GM23338 (cell line): ENCODE results near the gene OR14C36. TPM values are rescaled to one million over a fixed set of nuclear protein-coding genes. Genes with fewer than 3 reads are reported as not detected.

Experiments
- ATAC-seq: fragments of 200-7000 bp; cut with Tn5 transposase; 3 replicates; pipeline ENCODE4 v1.9.1; 2020
- DNase-seq: peaks from one replicate; pipeline ENCODE4 v3.0.0-alpha.2; 2015; ENCODE audit warnings: low spot score
- H2AFZ ChIP-seq: fragments of 200-600 bp; sonication (generic); 2 replicates; pipeline ENCODE4 v1.8.0; 2016; ENCODE audit warnings: antibody characterized with exemption, mild to moderate bottlenecking, moderate library complexity
- H3F3A ChIP-seq: fragments of 200-600 bp; sonication (generic); replicated peaks from 2 replicates; pipeline ENCODE4 v1.8.0; 2017; ENCODE audit warnings: antibody characterized with exemption, mixed run types, low read depth
- H3K27ac ChIP-seq: fragments of 200-600 bp; sonication (generic); 2 replicates; pipeline ENCODE4 v1.6.1; 2016; ENCODE audit warnings: low read depth
- H3K27me3 ChIP-seq: fragments of 200-600 bp; sonication (generic); 2 replicates; pipeline ENCODE4 v1.8.0; 2016; ENCODE audit warnings: mild to moderate bottlenecking, mixed run types, moderate library complexity; ENCODE audit not compliant: insufficient read depth
- H3K36me3 ChIP-seq: fragments of 200-600 bp; sonication (generic); 2 replicates; pipeline ENCODE4 v1.8.0; 2016; ENCODE audit warnings: mild to moderate bottlenecking; ENCODE audit not compliant: insufficient read depth
- H3K4me1 ChIP-seq: fragments of 200-600 bp; sonication (generic); 2 replicates; pipeline ENCODE4 v1.8.0; 2016; ENCODE audit warnings: mild to moderate bottlenecking, moderate library complexity; ENCODE audit not compliant: insufficient read depth
- H3K4me2 ChIP-seq: fragments of 200-600 bp; sonication (generic); 2 replicates; pipeline ENCODE4 v1.7.1; 2017; ENCODE audit warnings: mixed run types
- H3K4me3 ChIP-seq: fragments of 200-600 bp; sonication (generic); 2 replicates; pipeline ENCODE4 v1.6.1; 2016; ENCODE audit warnings: mixed run types
- H3K79me2 ChIP-seq: fragments of 200-600 bp; sonication (generic); replicated peaks from 2 replicates; pipeline ENCODE4 v1.8.0; 2017; ENCODE audit warnings: mild to moderate bottlenecking; ENCODE audit not compliant: insufficient read depth
- H3K9me2 ChIP-seq: fragments of 200-600 bp; sonication (generic); 2 replicates; pipeline ENCODE4 v1.8.0; 2017; ENCODE audit not compliant: insufficient read depth
- H4K20me1 ChIP-seq: fragments of 200-600 bp; sonication (generic); replicated peaks from 2 replicates; pipeline ENCODE4 v1.8.0; 2017; ENCODE audit warnings: mild to moderate bottlenecking; ENCODE audit not compliant: insufficient read depth
- H3K27ac Mint-ChIP-seq: 2 replicates; pipeline ENCODE4 v1.8.0; 2020; ENCODE audit warnings: inconsistent platforms, mild to moderate bottlenecking, moderate library complexity, mixed read lengths
- H3K27me3 Mint-ChIP-seq: 3 replicates; pipeline ENCODE4 v1.8.0; 2022; ENCODE audit warnings: low read depth, mild to moderate bottlenecking, moderate library complexity, mixed read lengths, inconsistent platforms; ENCODE audit not compliant: insufficient read depth, poor library complexity
- H3K36me3 Mint-ChIP-seq: 3 replicates; pipeline ENCODE4 v1.8.0; 2021; ENCODE audit warnings: low read depth, mild to moderate bottlenecking, inconsistent platforms, moderate library complexity, mixed read lengths
- H3K4me1 Mint-ChIP-seq: 3 replicates; pipeline ENCODE4 v1.8.0; 2020; ENCODE audit warnings: mild to moderate bottlenecking, inconsistent platforms, mixed read lengths
- H3K4me3 Mint-ChIP-seq: 3 replicates; pipeline ENCODE4 v1.8.0; 2021; ENCODE audit warnings: moderate library complexity, mild to moderate bottlenecking, inconsistent platforms, mixed read lengths
- H3K9me3 Mint-ChIP-seq: 3 replicates; pipeline ENCODE4 v1.8.0; 2020; ENCODE audit warnings: moderate library complexity, mild to moderate bottlenecking, inconsistent platforms, mixed read lengths
- CREB1 ChIP-seq: fragments of 250-450 bp; sonication (Bioruptor Pico); IDR thresholded peaks from 2 replicates; pipeline ENCODE4 v1.5.0; 2020; ENCODE audit warnings: low read depth, mild to moderate bottlenecking, moderate library complexity
- CTCF ChIP-seq, 2 experiments: fragments of 200-600 bp in 1 of 2; sonication (generic) in 1 of 2; conservative IDR thresholded peaks; 2 replicates each; pipeline versions ENCODE4 v1.5.1 to v1.6.1; 2016 to 2017; ENCODE audit warnings: antibody characterized with exemption in 2 of 2, low read depth in 2 of 2, mild to moderate bottlenecking in 2 of 2, moderate library complexity in 1 of 2
- ETS1 ChIP-seq: IDR thresholded peaks from 2 replicates; pipeline ENCODE4 v1.6.1; 2016; ENCODE audit warnings: antibody characterized with exemption
- EZH2 ChIP-seq: fragments of 200-600 bp; sonication (generic); IDR thresholded peaks from one replicate; pipeline ENCODE4 v1.8.0; 2017; ENCODE audit warnings: antibody characterized with exemption, mild to moderate bottlenecking, low read depth; ENCODE audit not compliant: unreplicated experiment
- EZH2phosphoT487 ChIP-seq: fragments of 200-600 bp; sonication (generic); IDR thresholded peaks from one replicate; pipeline ENCODE4 v1.8.1; 2018; ENCODE audit warnings: antibody characterized with exemption; ENCODE audit not compliant: unreplicated experiment
- JUNB ChIP-seq: IDR thresholded peaks from one replicate; pipeline ENCODE4 v1.6.1; 2016; ENCODE audit warnings: antibody characterized with exemption; ENCODE audit not compliant: unreplicated experiment
- NANOG ChIP-seq: IDR thresholded peaks from 2 replicates; pipeline ENCODE4 v1.6.1; 2016; ENCODE audit warnings: antibody characterized with exemption, borderline replicate concordance
- POLR2AphosphoS5 ChIP-seq: IDR thresholded peaks from 2 replicates; pipeline ENCODE4 v1.6.1; 2016; ENCODE audit warnings: antibody characterized with exemption, low read depth
- STAT1 ChIP-seq: IDR thresholded peaks from one replicate; pipeline ENCODE4 v1.6.1; 2016; ENCODE audit warnings: antibody characterized with exemption; ENCODE audit not compliant: unreplicated experiment
- ZNF114 ChIP-seq: fragments of 250-450 bp; sonication (Bioruptor Pico); IDR thresholded peaks from 2 replicates; pipeline ENCODE4 v1.5.0; 2020; ENCODE audit warnings: mild to moderate bottlenecking, moderate library complexity
- ZNF331 ChIP-seq: fragments of 250-450 bp; sonication (Bioruptor Pico); IDR thresholded peaks from 2 replicates; pipeline ENCODE4 v1.5.0; 2020; ENCODE audit warnings: low read depth, mild to moderate bottlenecking, moderate library complexity
- long read RNA-seq: library from polyadenylated mRNA; unstranded; transcript quantifications from one replicate; pipeline ENCODE4 v2.0.0, GENCODE V29; 2020; ENCODE audit not compliant: unreplicated experiment
- polyA plus RNA-seq: library from polyadenylated mRNA; unstranded; fragments of >200 nt; fragmentation: Nextera tagmentation; extraction: Ambion mirVana; gene quantifications from 2 replicates; pipeline ENCODE4 v1.2.1, GENCODE V29; 2016
- total RNA-seq: library from RNA; depleted of rRNA; stranded (reverse); fragments of >200 nt; shearing (Covaris generic); gene quantifications from 2 replicates; pipeline ENCODE4 v1.2.3, GENCODE V29; 2014; rRNA removed
- TF ChIP-seq, protein P1 (sequence below): fragments of 250-450 bp; sonication (Bioruptor Pico); IDR thresholded peaks from 2 replicates; pipeline ENCODE4 v1.5.0; 2020; ENCODE audit warnings: mild to moderate bottlenecking, moderate library complexity
- TF ChIP-seq, protein P2 (sequence below): IDR thresholded peaks from one replicate; pipeline ENCODE4 v1.6.1; 2018; ENCODE audit warnings: antibody characterized with exemption; ENCODE audit not compliant: unreplicated experiment

The OR14C36 gene, protein sequence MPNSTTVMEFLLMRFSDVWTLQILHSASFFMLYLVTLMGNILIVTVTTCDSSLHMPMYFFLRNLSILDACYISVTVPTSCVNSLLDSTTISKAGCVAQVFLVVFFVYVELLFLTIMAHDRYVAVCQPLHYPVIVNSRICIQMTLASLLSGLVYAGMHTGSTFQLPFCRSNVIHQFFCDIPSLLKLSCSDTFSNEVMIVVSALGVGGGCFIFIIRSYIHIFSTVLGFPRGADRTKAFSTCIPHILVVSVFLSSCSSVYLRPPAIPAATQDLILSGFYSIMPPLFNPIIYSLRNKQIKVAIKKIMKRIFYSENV
- total RNA-seq, result not detected in 2 replicates
- not detected in 2 replicates for polyA plus RNA-seq
- long read RNA-seq, result 0 reads

GRCh38 chr1:248348475-248348874 lies at the start of gene OR14C36:
Gene OR14C36 (plus strand): TSS chr1:248348775. CDS start chr1:248348775, 0 bp downstream.
- H3K4me1 Mint-ChIP-seq, result no peaks in the 10 kb centered on the region
- no peak for DNase-seq
- no peak within 1 kb of the TSS for H3K4me2 ChIP-seq
- H3K9me3 Mint-ChIP-seq, result peaks cover 78% of the 10 kb centered on the region
- H3K27ac ChIP-seq, result no peak within 1 kb of the TSS
- no peaks in the 10 kb centered on the region for H3K27me3 ChIP-seq
- H3K36me3 ChIP-seq, result peaks cover 11% of the 10 kb centered on the region; the same call in 1 of the 2 replicates
- H3K4me1 ChIP-seq, result no peaks in the 10 kb centered on the region
- H2AFZ ChIP-seq, result no peak within 1 kb of the TSS
- TF ChIP-seq ZNF331 (CRISPR knock-in tag), result no peak
- TF ChIP-seq EZH2, result no peak
- no peak for TF ChIP-seq CREB1
- no peak for TF ChIP-seq EZH2phosphoT487
- no peak for TF ChIP-seq ZNF114 (CRISPR knock-in tag)
- no peak for TF ChIP-seq ETS1
- TF ChIP-seq NANOG, result no peak
- no peak for TF ChIP-seq STAT1
- no peak for TF ChIP-seq POLR2AphosphoS5
- TF ChIP-seq, protein P1, sequence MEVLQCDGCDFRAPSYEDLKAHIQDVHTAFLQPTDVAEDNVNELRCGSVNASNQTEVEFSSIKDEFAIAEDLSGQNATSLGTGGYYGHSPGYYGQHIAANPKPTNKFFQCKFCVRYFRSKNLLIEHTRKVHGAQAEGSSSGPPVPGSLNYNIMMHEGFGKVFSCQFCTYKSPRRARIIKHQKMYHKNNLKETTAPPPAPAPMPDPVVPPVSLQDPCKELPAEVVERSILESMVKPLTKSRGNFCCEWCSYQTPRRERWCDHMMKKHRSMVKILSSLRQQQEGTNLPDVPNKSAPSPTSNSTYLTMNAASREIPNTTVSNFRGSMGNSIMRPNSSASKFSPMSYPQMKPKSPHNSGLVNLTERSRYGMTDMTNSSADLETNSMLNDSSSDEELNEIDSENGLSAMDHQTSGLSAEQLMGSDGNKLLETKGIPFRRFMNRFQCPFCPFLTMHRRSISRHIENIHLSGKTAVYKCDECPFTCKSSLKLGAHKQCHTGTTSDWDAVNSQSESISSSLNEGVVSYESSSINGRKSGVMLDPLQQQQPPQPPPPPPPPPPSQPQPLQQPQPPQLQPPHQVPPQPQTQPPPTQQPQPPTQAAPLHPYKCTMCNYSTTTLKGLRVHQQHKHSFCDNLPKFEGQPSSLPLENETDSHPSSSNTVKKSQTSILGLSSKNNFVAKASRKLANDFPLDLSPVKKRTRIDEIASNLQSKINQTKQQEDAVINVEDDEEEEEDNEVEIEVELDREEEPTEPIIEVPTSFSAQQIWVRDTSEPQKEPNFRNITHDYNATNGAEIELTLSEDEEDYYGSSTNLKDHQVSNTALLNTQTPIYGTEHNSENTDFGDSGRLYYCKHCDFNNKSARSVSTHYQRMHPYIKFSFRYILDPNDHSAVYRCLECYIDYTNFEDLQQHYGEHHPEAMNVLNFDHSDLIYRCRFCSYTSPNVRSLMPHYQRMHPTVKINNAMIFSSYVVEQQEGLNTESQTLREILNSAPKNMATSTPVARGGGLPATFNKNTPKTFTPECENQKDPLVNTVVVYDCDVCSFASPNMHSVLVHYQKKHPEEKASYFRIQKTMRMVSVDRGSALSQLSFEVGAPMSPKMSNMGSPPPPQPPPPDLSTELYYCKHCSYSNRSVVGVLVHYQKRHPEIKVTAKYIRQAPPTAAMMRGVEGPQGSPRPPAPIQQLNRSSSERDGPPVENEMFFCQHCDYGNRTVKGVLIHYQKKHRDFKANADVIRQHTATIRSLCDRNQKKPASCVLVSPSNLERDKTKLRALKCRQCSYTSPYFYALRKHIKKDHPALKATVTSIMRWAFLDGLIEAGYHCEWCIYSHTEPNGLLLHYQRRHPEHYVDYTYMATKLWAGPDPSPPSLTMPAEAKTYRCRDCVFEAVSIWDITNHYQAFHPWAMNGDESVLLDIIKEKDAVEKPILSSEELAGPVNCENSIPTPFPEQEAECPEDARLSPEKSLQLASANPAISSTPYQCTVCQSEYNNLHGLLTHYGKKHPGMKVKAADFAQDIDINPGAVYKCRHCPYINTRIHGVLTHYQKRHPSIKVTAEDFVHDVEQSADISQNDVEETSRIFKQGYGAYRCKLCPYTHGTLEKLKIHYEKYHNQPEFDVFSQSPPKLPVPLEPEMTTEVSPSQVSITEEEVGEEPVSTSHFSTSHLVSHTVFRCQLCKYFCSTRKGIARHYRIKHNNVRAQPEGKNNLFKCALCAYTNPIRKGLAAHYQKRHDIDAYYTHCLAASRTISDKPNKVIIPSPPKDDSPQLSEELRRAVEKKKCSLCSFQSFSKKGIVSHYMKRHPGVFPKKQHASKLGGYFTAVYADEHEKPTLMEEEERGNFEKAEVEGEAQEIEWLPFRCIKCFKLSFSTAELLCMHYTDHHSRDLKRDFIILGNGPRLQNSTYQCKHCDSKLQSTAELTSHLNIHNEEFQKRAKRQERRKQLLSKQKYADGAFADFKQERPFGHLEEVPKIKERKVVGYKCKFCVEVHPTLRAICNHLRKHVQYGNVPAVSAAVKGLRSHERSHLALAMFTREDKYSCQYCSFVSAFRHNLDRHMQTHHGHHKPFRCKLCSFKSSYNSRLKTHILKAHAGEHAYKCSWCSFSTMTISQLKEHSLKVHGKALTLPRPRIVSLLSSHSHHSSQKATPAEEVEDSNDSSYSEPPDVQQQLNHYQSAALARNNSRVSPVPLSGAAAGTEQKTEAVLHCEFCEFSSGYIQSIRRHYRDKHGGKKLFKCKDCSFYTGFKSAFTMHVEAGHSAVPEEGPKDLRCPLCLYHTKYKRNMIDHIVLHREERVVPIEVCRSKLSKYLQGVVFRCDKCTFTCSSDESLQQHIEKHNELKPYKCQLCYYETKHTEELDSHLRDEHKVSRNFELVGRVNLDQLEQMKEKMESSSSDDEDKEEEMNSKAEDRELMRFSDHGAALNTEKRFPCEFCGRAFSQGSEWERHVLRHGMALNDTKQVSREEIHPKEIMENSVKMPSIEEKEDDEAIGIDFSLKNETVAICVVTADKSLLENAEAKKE, result no peak
- TF ChIP-seq CTCF (conservative IDR thresholded peaks at IDR 0.05; ENCODE audit: low read depth in 2 of 2), result no peak
- no peak for TF ChIP-seq JUNB
- TF ChIP-seq, protein P2, sequence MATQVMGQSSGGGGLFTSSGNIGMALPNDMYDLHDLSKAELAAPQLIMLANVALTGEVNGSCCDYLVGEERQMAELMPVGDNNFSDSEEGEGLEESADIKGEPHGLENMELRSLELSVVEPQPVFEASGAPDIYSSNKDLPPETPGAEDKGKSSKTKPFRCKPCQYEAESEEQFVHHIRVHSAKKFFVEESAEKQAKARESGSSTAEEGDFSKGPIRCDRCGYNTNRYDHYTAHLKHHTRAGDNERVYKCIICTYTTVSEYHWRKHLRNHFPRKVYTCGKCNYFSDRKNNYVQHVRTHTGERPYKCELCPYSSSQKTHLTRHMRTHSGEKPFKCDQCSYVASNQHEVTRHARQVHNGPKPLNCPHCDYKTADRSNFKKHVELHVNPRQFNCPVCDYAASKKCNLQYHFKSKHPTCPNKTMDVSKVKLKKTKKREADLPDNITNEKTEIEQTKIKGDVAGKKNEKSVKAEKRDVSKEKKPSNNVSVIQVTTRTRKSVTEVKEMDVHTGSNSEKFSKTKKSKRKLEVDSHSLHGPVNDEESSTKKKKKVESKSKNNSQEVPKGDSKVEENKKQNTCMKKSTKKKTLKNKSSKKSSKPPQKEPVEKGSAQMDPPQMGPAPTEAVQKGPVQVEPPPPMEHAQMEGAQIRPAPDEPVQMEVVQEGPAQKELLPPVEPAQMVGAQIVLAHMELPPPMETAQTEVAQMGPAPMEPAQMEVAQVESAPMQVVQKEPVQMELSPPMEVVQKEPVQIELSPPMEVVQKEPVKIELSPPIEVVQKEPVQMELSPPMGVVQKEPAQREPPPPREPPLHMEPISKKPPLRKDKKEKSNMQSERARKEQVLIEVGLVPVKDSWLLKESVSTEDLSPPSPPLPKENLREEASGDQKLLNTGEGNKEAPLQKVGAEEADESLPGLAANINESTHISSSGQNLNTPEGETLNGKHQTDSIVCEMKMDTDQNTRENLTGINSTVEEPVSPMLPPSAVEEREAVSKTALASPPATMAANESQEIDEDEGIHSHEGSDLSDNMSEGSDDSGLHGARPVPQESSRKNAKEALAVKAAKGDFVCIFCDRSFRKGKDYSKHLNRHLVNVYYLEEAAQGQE, result no peak
- no peak within 1 kb of the TSS; the same call in 1 of the 2 replicates for H3K4me3 ChIP-seq
- H4K20me1 ChIP-seq, result no peaks in the 10 kb centered on the region
- H3K79me2 ChIP-seq, result no peaks in the 10 kb centered on the region
- no peak within 1 kb of the TSS for H3K27ac Mint-ChIP-seq
- H3K9me2 ChIP-seq, result no peaks in the 10 kb centered on the region
- H3F3A ChIP-seq, result no peaks in the 10 kb centered on the region
- peaks cover 7% of the 10 kb centered on the region; the same call in 1 of the 3 replicates for H3K36me3 Mint-ChIP-seq
- no peak within 1 kb of the TSS for H3K4me3 Mint-ChIP-seq
- no peak for ATAC-seq
- peaks cover 2% of the 10 kb centered on the region for H3K27me3 Mint-ChIP-seq
